OCI-LY1 (cell line): ENCODE results near the gene UQCR10.
"Not testable (repeated sequence)": the region's sequence is repeated elsewhere in the genome, so short reads cannot be mapped to it uniquely, and the experiment has no call there.

Source experiments
- H2AFZ ChIP-seq: fragments of 200-600 bp; sonication (generic), shearing (Covaris generic); 2 replicates; pipeline ENCODE4 v1.6.0; 2014; ENCODE audit warnings: antibody characterized with exemption, mild to moderate bottlenecking, low read length
- H3F3A ChIP-seq: fragments of 200-600 bp; sonication (generic), shearing (Covaris generic); 2 replicates; pipeline ENCODE4 v1.6.0; 2014; ENCODE audit warnings: mild to moderate bottlenecking, antibody characterized with exemption, low read length, moderate library complexity; ENCODE audit not compliant: insufficient read depth
- H3K27ac ChIP-seq: fragments of 200-600 bp; sonication (generic); 2 replicates; pipeline ENCODE4 v1.5.1; 2014; ENCODE audit warnings: low read length, mixed run types, mild to moderate bottlenecking, low read depth; ENCODE audit not compliant: poor library complexity, severe bottlenecking
- H3K27me3 ChIP-seq: fragments of 200-600 bp; sonication (generic); 2 replicates; pipeline ENCODE4 v1.6.0; 2014; ENCODE audit warnings: antibody characterized with exemption, mild to moderate bottlenecking, low read length, moderate library complexity; ENCODE audit not compliant: insufficient read depth
- H3K36me3 ChIP-seq: fragments of 200-600 bp; sonication (generic); 2 replicates; pipeline ENCODE4 v1.6.1; 2014; ENCODE audit warnings: mild to moderate bottlenecking, antibody characterized with exemption, low read length, moderate library complexity, mixed read lengths; ENCODE audit not compliant: insufficient read depth
- H3K4me1 ChIP-seq: fragments of 200-600 bp; sonication (generic); 2 replicates; pipeline ENCODE4 v1.5.1; 2014; ENCODE audit warnings: mild to moderate bottlenecking, low read length, moderate library complexity; ENCODE audit not compliant: insufficient read depth, severe bottlenecking
- H3K4me2 ChIP-seq: fragments of 200-600 bp; sonication (generic), shearing (Covaris generic); 2 replicates; pipeline ENCODE4 v1.6.1; 2014; ENCODE audit warnings: low read length
- H3K4me3 ChIP-seq: fragments of 200-600 bp; sonication (generic); 2 replicates; pipeline ENCODE4 v1.5.1; 2014; ENCODE audit warnings: low read length, low read depth, mild to moderate bottlenecking, mixed read lengths; ENCODE audit not compliant: poor library complexity, severe bottlenecking
- H3K79me2 ChIP-seq: fragments of 200-600 bp; shearing (Covaris generic); 2 replicates; pipeline ENCODE4 v1.6.1; 2016; ENCODE audit warnings: mixed run types, low read length, mixed read lengths; ENCODE audit not compliant: insufficient read depth
- H3K9ac ChIP-seq: fragments of 200-600 bp; sonication (generic), shearing (Covaris generic); 2 replicates; pipeline ENCODE4 v1.6.1; 2014; ENCODE audit warnings: mild to moderate bottlenecking, low read length, mixed read lengths
- H3K9me2 ChIP-seq: fragments of 200-600 bp; sonication (generic), shearing (Covaris generic); 2 replicates; pipeline ENCODE4 v1.6.1; 2014; ENCODE audit warnings: low read depth, mild to moderate bottlenecking, low read length, mixed read lengths
- H3K9me3 ChIP-seq: fragments of 200-600 bp; shearing (Covaris generic); 2 replicates; pipeline ENCODE4 v1.6.1; 2014; ENCODE audit warnings: low read length, mixed read lengths
- H4K20me1 ChIP-seq: fragments of 200-600 bp; sonication (generic), shearing (Covaris generic); 2 replicates; pipeline ENCODE4 v1.6.0; 2016; ENCODE audit warnings: mild to moderate bottlenecking, low read length; ENCODE audit not compliant: insufficient read depth
- CTCF ChIP-seq: fragments of 200-600 bp; sonication (generic), shearing (Covaris generic); IDR thresholded peaks from 2 replicates; pipeline ENCODE4 v1.5.1; 2017; ENCODE audit warnings: mild to moderate bottlenecking, antibody characterized with exemption, low read length, moderate library complexity, mixed read lengths
- EZH2 ChIP-seq: fragments of 200-600 bp; sonication (generic), shearing (Covaris generic); IDR thresholded peaks from 2 replicates; pipeline ENCODE4 v1.8.0; 2017; ENCODE audit warnings: borderline replicate concordance, mixed run types, mild to moderate bottlenecking, antibody characterized with exemption, low read length, moderate library complexity, mixed read lengths

UQCR10 gene

GRCh38 chr22:29753808-29754657 lies 13.1 kb upstream of the UQCR10 start:
- no peaks in the 10 kb centered on the region for H3K36me3 ChIP-seq
- no peak overlapping the region for H3K4me2 ChIP-seq
- no peak overlapping the region for H3K9ac ChIP-seq
- H3K9me2 ChIP-seq = no peaks in the 10 kb centered on the region
- no peaks in the 10 kb centered on the region for H3K79me2 ChIP-seq
- H4K20me1 ChIP-seq = no peaks in the 10 kb centered on the region
- no peaks in the 10 kb centered on the region for H3K27me3 ChIP-seq
- TF ChIP-seq CTCF (no peak), EZH2 (no peak)
- H3K4me3 ChIP-seq = no peak overlapping the region
- no peaks in the 10 kb centered on the region for H3F3A ChIP-seq
- no peaks in the 10 kb centered on the region for H3K9me3 ChIP-seq
- no peak overlapping the region for H2AFZ ChIP-seq
- H3K4me1 ChIP-seq = no peaks in the 10 kb centered on the region
- H3K27ac ChIP-seq = no peak overlapping the region

- H3K9me3 ChIP-seq, H3K4me3 ChIP-seq, H3K4me2 ChIP-seq: not testable (repeated sequence)
These were observed 12.3 kb upstream of the UQCR10 start for GRCh38 chr22:29754658-29755395.

GRCh38 chr22:29755889-29756288 lies 11.3 kb upstream of the UQCR10 start:
- H3K9ac ChIP-seq = no peak overlapping the region
- no peaks in the 10 kb centered on the region for H3K27me3 ChIP-seq
- H3K4me3 ChIP-seq = no peak overlapping the region
- no peak for TF ChIP-seq EZH2
- TF ChIP-seq CTCF = no peak
- no peaks in the 10 kb centered on the region for H4K20me1 ChIP-seq
- no peaks in the 10 kb centered on the region for H3K9me2 ChIP-seq
- no peaks in the 10 kb centered on the region for H3K79me2 ChIP-seq
- H3K4me1 ChIP-seq = no peaks in the 10 kb centered on the region
- H2AFZ ChIP-seq = no peak overlapping the region
- no peak overlapping the region for H3K4me2 ChIP-seq
- H3K36me3 ChIP-seq = no peaks in the 10 kb centered on the region
- H3K27ac ChIP-seq = no peak overlapping the region
- no peaks in the 10 kb centered on the region for H3K9me3 ChIP-seq
- no peaks in the 10 kb centered on the region for H3F3A ChIP-seq

More at GRCh38 chr22:29754658-29755395, 12.3 kb upstream of the UQCR10 start:
- H3K79me2 ChIP-seq, H3F3A ChIP-seq, H3K27me3 ChIP-seq, H3K9ac ChIP-seq, H3K9me2 ChIP-seq, H4K20me1 ChIP-seq, H2AFZ ChIP-seq, H3K36me3 ChIP-seq, H3K4me1 ChIP-seq, H3K27ac ChIP-seq: not testable (repeated sequence)
